Activated T-cell treated with anti-CD3 and anti-CD28 coated beads, Interleukin-2, amount 50 U/mL, for 72 hours (primary cell): ENCODE results near the gene PEPD. TPM values are rescaled to one million over a fixed set of nuclear protein-coding genes. Genes with fewer than 3 reads are reported as not detected.

Source experiments
- ATAC-seq, 2 donors: fragments of 150-1000 bp; cut with Tn5 transposase; replicated peaks in 1 of 2; 2 replicates each; pipeline ENCODE4 v1.10.0; 2021; ENCODE audit warnings: moderate library complexity in 2 of 2, mild to moderate bottlenecking in 1 of 2
- DNase-seq, 2 donors: peaks; one replicate each; pipeline ENCODE4 v3.0.0; 2021 to 2022; ENCODE audit warnings: mixed read lengths in 1 of 2
- H3K27ac Mint-ChIP-seq: one replicate; pipeline ENCODE4 v1.8.0; 2022; ENCODE audit warnings: mild to moderate bottlenecking, moderate library complexity, mixed read lengths
- H3K27me3 Mint-ChIP-seq: one replicate; pipeline ENCODE4 v1.8.0; 2022; ENCODE audit warnings: low read depth, mixed read lengths
- H3K36me3 Mint-ChIP-seq, 2 donors: one replicate each; pipeline ENCODE4 v1.8.0; 2022; ENCODE audit warnings: mixed read lengths in 2 of 2, mild to moderate bottlenecking in 1 of 2; ENCODE audit not compliant: insufficient read depth in 2 of 2
- H3K4me1 Mint-ChIP-seq: one replicate; pipeline ENCODE4 v1.8.0; 2022; ENCODE audit warnings: low read depth, mixed read lengths
- H3K4me3 Mint-ChIP-seq, 2 donors: one replicate each; pipeline ENCODE4 v1.8.0; 2022; ENCODE audit warnings: mild to moderate bottlenecking in 2 of 2, mixed read lengths in 2 of 2, moderate library complexity in 2 of 2
- H3K9me3 Mint-ChIP-seq, 2 donors: one replicate each; pipeline ENCODE4 v1.8.0; 2022; ENCODE audit warnings: mixed read lengths in 2 of 2
- total RNA-seq, 2 donors: library from RNA; stranded (reverse); gene quantifications; one replicate each; pipeline ENCODE4 v1.2.3, GENCODE V29; 2022

PEPD gene
- total RNA-seq, 2 donors from 2014 or later, result 19.8 to 21.1 TPM

DNA sequence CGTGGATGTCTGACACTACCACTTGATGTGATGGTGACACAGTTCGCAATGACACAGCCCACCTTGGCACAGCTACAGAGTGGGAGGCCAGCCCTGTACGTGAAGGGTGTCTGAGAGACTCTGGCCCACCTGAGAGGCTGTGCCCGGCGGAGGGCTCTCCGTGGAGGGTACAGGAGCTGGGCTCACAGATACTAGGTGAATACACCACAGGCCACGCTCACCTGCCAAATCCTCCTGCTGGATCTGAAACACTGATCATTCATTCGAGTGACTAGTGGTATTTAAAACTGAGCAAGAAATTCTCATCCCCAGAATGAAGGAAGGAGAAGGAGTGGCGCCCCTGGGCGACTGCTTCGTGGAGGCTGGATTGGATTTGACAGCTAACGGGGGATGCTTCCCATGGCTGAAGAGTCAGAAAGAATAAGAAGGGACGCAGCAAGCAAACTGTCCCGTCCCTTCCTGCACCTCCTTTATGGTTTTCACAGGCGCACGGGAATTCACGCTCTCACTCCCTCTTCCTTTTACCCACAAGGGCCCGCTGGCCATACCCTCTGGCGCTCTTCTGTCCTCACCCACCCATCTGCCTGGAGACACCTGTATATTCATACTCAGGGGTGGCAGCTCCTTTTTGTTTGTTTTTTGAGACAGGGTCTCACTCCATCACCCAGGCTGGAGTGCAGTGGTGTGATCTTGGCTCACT lies 123.1 kb downstream of the PEPD start:
- DNase-seq, result no peak
- no peak for ATAC-seq
- H3K27ac Mint-ChIP-seq, result no peak overlapping the region
- no peaks in the 10 kb centered on the region for H3K36me3 Mint-ChIP-seq
- no peaks in the 10 kb centered on the region for H3K27me3 Mint-ChIP-seq
- H3K9me3 Mint-ChIP-seq, result no peaks in the 10 kb centered on the region
- H3K4me1 Mint-ChIP-seq, result no peaks in the 10 kb centered on the region
- no peak overlapping the region for H3K4me3 Mint-ChIP-seq

- Mint-ChIP-seq H3K27ac (no peak overlapping the region), H3K36me3 (no peaks in the 10 kb centered on the region), H3K4me1 (no peaks in the 10 kb centered on the region), H3K9me3 (no peaks in the 10 kb centered on the region), H3K27me3 (no peaks in the 10 kb centered on the region), H3K4me3 (no peak overlapping the region)
- DNase-seq, result no peak
- ATAC-seq, result no peak
These were observed 123.8 kb downstream of the PEPD start for GRCh38 chr19:33397536-33398360.

GRCh38 chr19:33396701-33397535 lies 124.7 kb downstream of the PEPD start:
- no peaks in the 10 kb centered on the region for H3K27me3 Mint-ChIP-seq
- no peak for ATAC-seq

GRCh38 chr19:33395561-33396550 lies 125.7 kb downstream of the PEPD start:
- Mint-ChIP-seq H3K36me3 (no peaks in the 10 kb centered on the region), H3K9me3 (no peaks in the 10 kb centered on the region), H3K4me3 (no peak overlapping the region), H3K4me1 (no peaks in the 10 kb centered on the region), H3K27ac (no peak overlapping the region), H3K27me3 (no peaks in the 10 kb centered on the region)
- DNase-seq (no peak), ATAC-seq (no peak)

More at GRCh38 chr19:33396701-33397535, 124.7 kb downstream of the PEPD start:
- Mint-ChIP-seq H3K4me1 (no peaks in the 10 kb centered on the region), H3K36me3 (no peaks in the 10 kb centered on the region), H3K9me3 (no peaks in the 10 kb centered on the region), H3K4me3 (no peak overlapping the region), H3K27ac (no peak overlapping the region)
- no peak for DNase-seq

- no peak overlapping the region for H3K27ac Mint-ChIP-seq
- no peak for ATAC-seq
These were observed 126.6 kb downstream of the PEPD start for GRCh38 chr19:33394723-33395560.

DNA sequence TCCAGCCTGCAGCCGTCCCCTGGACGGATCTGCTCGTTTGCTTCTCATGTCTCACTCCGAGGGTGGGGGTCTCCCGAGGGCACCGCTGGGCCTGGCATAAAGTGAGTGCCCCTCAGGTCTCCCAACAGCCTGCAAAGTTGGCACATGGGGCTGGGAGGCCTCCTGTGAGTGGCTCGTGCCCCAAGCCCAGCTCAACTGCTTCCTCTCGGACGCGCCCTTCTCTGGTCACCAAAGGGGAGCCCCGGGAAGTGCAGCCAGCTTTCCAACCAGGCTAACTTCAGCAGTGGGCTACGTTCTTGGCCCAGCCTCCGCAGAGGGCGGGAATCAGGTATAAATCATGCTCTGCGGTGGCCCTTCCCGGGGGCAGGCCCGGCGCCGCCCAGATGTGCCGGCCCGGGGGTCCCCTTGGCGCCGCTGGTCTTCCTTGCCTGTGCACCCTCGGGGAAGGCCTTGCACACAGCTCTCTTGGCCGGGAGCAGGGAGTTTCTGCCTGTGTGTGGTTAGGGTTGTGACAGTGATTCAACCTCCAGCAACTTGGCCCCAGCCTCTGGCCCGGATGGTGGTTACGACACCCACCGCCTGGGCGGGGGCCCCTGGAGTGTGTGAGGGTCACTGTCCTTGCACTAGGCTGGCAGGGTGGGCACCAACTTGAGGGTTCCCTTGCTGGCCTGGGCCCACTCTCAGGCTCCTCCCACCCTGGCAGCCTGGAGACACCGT lies 127.4 kb downstream of the PEPD start:
- Mint-ChIP-seq H3K9me3 (no peaks in the 10 kb centered on the region), H3K27ac (no peak overlapping the region), H3K4me1 (no peaks in the 10 kb centered on the region), H3K36me3 (no peaks in the 10 kb centered on the region), H3K4me3 (no peak overlapping the region), H3K27me3 (no peaks in the 10 kb centered on the region)
- ATAC-seq (no peak), DNase-seq (no peak)

More at GRCh38 chr19:33394723-33395560, 126.6 kb downstream of the PEPD start:
- Mint-ChIP-seq H3K36me3 (no peaks in the 10 kb centered on the region), H3K4me1 (no peaks in the 10 kb centered on the region), H3K27me3 (no peaks in the 10 kb centered on the region), H3K9me3 (no peaks in the 10 kb centered on the region), H3K4me3 (no peak overlapping the region)
- no peak for DNase-seq

DNA sequence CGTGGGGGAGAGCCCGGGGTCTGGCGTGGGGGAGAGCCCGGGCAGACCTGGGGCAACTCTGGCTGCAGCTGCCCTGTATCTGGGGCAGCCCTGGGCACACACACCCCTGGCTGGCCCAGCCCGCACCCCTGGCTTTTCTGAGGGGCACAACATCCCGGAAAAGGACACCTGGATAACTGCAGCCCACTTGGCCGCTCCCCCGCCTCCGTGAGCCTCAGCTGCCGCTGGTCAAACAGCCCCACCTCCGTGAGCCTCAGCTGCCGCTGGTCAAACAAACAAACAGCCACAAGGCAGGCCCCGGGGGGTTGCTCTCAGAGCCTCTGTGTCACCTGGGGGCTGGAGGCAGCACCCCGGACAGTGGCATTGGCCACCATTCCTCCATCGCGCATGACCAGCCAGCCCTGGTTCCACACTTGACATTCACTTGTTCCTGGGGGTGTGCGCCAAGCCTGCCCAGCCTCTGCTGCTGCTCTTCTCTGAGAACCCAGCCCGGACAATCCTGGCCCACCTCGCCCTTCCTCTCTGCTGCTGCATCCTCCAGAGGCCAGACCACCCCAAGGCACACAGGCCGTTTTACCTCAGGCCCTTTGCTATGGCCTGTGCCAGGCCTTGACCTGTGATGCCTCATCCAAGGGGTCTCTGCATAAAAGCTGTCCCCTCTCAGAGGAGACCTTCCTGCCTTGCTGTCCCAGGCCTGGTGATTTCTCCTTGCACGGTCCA lies 128.1 kb downstream of the PEPD start:
- Mint-ChIP-seq H3K4me3 (no peak overlapping the region), H3K4me1 (no peaks in the 10 kb centered on the region), H3K36me3 (no peaks in the 10 kb centered on the region), H3K9me3 (no peaks in the 10 kb centered on the region), H3K27ac (no peak overlapping the region), H3K27me3 (no peaks in the 10 kb centered on the region)
- ATAC-seq, result no peak
- DNase-seq, result no peak

GRCh38 chr19:33392341-33393285 lies 129.0 kb downstream of the PEPD start:
- Mint-ChIP-seq H3K9me3 (no peaks in the 10 kb centered on the region), H3K4me3 (no peak overlapping the region), H3K27me3 (no peaks in the 10 kb centered on the region), H3K4me1 (no peaks in the 10 kb centered on the region), H3K36me3 (no peaks in the 10 kb centered on the region), H3K27ac (no peak overlapping the region)
- ATAC-seq, result no peak
- no peak for DNase-seq

DNA sequence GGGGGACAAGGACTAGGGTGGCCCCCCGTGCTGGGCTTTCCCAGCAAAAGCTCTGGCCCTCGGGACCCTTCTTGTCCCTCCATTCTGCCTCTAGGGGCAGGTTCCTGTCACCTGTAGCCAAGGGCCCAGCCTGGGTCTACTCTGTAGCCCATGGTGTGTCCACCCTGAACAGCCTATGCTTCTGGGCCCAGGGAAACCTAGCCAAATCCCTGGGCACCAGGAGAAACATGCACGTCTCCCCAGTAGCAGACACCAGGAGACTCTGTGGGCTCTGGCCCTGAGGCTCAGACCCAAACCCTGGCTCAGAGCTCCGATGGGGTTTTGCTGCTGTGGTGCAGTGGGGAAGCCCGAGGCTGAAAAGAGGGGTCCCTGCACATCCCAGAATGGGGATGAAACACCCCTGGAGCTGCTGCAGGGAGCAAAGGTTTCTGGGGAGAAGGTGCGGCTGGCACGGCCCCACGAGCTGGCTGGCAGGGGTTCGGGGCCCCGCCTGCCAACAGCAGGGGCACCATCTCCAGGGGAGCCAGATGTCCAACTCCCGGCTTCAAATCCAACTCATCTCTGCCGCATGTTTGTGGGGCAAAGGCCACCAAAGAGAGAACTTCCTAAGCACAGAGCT lies 129.9 kb downstream of the PEPD start:
- H3K4me3 Mint-ChIP-seq, result no peak overlapping the region
- no peak for ATAC-seq
- H3K9me3 Mint-ChIP-seq, result no peaks in the 10 kb centered on the region
- no peak overlapping the region for H3K27ac Mint-ChIP-seq
- H3K27me3 Mint-ChIP-seq, result no peaks in the 10 kb centered on the region
- DNase-seq, result no peak
- H3K36me3 Mint-ChIP-seq, result no peaks in the 10 kb centered on the region
- no peaks in the 10 kb centered on the region for H3K4me1 Mint-ChIP-seq
